Renal cortex interstitium (tissue), 11 donors: ENCODE measurements around the gene NOL3. TPM values are rescaled to one million over a fixed set of nuclear protein-coding genes. Genes with fewer than 3 reads are reported as not detected.

Source experiments
- DNase-seq, 11 donors: peaks; one replicate each; pipeline ENCODE4 v3.0.0-alpha.2; 2013; ENCODE audit warnings: low read depth in 9 of 11, low spot score in 4 of 11; ENCODE audit errors: extremely low read depth in 1 of 11
- polyA plus RNA-seq, 3 donors: library from polyadenylated mRNA; unstranded; fragments of 120-200 nt; gene quantifications; one replicate each; pipeline ENCODE4 v1.2.1, GENCODE V29; 2013; ENCODE audit not compliant: insufficient read length in 3 of 3

NOL3 gene
- polyA plus RNA-seq, 3 donors = 4.9 to 7.6 (median 6.1) TPM

GRCh38 chr16:67197704-67198103 lies 27.4 kb downstream of the NOL3 start:
- no peak for DNase-seq

DNA sequence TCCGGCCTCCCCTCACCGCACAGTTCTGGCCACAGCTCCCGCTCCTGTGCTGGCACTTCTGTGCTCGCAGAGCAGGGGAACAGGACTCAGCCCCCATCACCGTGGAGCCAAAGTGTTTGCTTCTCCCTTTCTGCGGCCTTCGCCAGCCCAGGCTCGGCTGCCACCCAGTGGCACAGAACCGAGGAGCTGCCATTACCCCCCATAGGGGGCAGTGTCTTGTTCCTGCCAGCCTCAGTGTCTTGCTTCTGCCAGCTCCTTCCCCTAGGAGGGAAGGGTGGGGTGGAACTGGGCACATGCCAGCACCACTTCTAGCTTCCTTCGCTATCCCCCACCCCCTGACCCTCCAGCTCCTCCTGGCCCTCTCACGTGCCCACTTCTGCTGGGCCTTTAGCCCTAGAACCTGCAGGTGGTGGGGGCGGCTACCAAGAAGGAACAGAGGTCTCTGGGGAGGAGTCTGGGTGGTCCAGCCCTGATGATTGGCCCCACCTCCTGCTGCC lies 27.9 kb downstream of the NOL3 start:
- no peak for DNase-seq

DNA sequence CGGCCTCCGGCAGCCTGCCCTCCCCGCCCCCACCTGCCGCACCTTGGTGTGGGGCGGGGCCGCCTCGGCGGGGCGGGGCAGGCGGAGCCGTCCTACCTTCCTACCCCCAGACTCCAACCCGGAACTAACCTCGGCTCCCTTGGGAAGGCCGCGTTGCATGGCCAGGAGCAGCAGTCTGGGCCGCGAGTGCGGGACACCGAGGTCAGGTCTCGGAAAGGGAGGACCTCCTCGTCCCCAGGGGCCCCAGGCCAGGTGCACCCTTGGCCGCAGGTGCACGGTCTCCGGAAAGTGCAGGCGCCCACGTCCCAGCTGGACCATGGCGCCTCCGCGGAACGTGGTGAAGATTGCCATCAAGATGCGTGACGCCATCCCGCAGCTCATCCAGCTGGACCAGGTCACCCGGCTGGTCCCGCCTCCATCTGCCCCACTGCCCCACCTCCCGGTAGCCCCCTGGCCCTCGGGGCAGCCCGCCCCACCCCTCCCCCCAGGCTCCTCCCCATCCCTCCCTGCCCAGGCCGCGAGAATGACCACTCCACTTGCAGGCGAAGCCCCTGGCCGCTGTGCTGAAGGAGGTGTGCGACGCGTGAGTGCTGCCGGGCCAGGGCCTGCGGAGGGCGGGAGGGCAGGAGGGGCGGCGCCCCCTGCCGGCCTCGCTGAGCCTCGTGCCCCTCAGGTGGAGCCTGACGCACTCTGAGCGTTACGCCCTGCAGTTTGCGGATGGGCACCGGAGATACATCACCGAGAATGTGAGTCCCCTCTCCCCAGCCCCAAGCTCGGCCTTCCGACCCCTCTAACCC lies 28.9 kb downstream of the NOL3 start, which contains the start of gene ELMO3:
TSS of gene ELMO3 (plus strand) at position 121 of the 797 bp plus-strand sequence. CDS start at position 317, 196 bp downstream.
- DNase-seq = no peak

DNA sequence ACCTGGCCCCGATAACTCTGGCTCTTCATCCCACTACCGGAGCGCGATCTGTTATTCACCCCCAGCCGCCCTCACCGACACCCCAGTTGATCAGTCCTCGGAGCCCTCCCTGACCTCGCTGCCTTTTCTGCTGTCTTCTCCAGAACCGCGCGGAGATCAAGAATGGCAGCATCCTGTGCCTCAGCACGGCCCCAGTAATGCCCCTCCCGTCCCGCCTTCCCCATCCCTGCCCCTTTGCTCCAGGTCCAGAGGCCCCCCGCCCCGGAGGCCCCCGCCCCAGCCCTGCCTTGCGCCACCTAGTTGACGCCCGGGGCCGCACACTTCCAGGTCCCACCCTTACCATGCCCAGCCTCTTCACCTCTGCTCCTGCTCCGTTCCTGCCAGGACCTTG lies 29.5 kb downstream of the NOL3 start:
- DNase-seq = no peak

DNA sequence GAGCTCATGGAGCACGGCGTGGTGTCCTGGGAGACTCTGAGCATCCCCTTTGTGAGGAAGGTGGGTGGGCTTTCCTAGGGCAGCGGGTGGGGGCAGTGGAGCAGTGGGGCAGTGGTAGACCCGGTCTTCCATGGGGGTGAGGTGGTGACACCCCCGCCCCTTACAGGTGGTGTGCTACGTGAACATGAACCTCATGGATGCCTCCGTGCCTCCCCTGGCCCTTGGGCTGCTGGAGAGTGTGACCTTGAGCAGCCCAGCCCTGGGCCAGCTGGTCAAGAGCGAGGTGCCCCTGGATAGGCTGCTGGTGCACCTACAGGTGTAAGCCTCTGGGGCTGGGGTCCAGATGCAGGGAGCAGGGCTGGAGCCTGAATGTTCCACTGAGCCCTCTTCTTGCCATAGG lies 30.2 kb downstream of the NOL3 start:
- no peak for DNase-seq

DNA sequence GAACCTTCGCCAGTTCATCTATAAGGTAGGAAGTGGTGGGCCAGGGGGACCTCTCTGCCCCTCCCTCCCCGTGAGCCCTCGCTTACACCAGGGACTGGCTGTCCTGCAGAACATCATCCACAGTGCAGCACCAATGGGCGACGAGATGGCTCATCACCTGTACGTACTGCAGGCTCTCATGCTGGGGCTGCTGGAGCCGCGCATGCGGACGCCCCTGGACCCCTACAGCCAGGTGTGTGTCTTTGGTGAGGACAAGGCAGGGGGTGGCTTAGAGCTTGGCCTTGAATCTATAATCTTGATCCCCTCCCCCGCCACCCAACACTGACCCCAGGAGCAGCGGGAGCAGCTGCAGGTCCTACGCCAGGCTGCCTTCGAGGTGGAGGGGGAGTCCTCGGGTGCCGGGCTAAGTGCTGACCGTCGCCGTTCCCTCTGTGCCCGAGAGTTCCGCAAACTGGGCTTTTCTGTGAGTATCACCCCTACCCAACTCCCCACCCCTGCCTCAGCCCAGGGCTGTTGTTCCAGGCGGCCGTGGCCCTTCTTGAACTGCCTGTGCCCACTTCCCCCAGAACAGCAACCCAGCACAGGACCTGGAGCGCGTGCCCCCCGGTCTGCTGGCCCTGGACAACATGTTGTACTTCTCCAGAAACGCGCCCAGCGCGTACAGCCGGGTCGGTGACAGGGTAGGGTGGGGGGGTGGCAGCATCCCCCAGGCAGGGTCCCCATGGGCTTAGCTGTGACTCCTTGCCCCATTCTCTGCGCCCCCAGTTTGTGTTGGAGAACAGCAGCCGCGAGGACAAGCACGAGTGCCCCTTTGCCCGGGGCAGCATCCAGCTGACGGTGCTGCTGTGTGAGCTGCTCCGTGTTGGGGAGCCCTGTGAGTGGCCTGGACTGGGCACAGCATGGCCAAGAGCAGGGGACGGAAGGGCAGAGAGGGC lies 31.3 kb downstream of the NOL3 start:
- DNase-seq = no peak

DNA sequence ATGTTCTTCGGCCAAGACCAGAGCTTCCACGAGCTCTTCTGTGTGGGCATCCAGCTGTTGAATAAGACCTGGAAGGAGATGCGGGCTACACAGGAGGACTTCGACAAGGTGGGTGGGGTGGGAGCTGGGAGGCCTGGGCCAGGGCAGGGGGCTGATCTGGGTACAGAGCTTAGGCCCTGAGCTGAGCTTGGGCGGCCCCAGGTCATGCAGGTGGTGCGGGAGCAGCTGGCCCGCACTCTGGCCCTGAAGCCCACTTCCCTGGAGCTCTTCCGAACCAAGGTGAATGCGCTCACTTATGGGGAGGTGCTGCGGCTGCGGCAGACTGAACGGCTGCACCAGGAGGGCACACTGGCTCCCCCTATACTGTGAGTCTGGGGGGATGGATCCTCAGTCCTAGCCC lies 32.1 kb downstream of the NOL3 start:
- no peak for DNase-seq

GRCh38 chr16:67202956-67203493 lies 32.7 kb downstream of the NOL3 start:
- DNase-seq = no peak

DNA sequence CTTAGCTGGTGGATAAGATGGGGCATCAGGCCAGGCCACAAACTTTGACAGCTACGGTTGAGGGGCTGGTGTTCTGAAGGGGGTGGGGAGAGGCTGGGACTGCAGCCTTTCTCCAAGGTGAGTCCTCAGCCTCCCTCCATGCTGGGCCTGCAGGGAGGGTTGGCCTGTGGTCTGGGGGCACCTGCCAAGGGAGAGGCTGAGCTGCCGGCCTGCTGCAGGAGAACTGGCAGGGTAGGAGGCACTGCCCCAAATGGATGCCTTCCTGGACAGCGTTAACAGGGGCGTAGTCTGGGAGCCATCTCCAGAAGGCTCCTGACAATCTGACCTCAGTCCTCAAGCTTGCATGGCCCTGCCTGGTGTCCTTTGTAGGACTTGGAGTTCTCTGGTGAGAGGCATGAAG lies 33.7 kb downstream of the NOL3 start:
- DNase-seq = no peak

- DNase-seq = no peak
These were observed 35.9 kb downstream of the NOL3 start for GRCh38 chr16:67206129-67206837.

DNA sequence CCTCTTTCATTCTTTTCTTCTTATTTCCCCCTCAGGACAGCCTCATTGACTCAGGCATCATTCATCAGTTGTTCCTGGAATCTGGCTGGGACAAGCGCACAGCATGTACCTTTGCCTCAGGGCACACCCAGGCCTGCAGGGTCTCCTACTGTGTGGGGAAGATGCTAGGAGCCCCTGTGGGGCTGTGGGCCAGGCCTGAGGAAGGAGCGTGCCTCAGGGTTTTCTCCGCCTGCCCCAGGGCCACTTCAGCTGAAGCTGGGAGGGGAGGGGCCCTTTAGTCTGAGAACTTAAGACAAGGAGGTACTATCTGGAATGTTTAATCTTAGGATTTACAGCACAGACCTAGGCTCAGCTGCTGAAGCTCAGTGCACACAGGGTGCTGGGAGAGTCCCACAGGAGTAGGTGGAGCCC lies 36.5 kb downstream of the NOL3 start:
- no peak for DNase-seq

DNA sequence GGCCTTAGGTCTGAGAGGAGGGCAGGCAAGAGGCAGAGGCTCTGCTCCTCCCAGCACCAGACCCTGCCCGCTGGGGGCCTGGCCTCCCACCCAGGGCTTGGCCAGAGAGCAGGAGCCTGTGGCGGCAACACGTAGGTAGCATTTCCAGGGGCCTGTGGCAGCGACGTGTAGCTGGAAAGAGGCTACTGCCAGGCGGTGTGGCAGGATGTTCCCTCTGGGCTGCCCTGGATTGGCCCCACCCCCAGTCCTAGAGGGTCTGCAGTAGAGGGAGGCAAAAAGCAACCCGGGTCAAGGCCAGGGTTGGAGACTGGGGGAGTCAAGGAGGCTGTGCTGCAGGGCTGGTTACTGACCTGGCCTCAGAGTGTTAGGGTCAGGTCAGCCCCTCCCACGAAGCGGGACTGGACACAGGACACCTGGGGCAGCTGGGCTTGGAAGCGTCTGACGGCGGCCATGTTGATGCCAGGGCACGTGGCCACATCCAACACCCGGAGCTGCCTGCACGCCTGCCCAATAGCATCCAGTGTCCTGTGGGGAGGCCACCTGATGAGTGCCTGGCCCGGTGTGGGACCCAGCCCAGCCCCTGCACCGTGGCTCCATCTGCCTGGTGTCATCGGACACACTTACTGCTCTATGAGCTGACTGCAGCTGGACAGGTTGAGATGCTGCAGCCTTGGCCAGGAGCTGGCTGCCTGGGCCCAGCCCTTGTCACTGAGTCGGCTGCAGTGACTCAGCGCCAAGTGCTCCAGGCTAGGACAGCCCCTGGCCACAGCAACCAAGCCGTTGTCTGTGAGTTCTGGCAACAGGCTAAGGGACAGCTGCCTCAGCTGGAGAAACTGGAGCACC lies 37.1 kb downstream of the NOL3 start:
- DNase-seq = no peak

- no peak for DNase-seq
These were observed 38.0 kb downstream of the NOL3 start for GRCh38 chr16:67208154-67208896.

DNA sequence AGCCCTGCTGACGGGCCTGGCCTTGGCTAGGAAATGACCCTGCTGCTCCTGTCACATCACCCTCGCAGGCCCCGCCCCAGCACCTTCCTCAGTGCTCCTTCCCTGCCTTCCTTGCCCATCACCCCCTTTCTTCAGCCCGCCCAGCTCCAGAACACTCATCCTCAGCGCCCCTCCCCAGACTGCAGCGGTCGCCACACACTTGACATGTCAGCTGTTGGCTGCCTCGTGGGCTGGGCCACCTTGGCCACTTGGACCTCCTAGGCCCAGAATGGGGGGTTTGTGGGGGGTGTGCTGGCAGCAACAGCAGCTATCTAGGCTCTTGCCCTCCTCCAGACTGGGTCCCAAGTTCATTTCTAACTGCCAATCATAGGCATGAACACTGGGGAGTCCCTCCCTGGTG lies 39.2 kb downstream of the NOL3 start:
- no peak for DNase-seq

DNA sequence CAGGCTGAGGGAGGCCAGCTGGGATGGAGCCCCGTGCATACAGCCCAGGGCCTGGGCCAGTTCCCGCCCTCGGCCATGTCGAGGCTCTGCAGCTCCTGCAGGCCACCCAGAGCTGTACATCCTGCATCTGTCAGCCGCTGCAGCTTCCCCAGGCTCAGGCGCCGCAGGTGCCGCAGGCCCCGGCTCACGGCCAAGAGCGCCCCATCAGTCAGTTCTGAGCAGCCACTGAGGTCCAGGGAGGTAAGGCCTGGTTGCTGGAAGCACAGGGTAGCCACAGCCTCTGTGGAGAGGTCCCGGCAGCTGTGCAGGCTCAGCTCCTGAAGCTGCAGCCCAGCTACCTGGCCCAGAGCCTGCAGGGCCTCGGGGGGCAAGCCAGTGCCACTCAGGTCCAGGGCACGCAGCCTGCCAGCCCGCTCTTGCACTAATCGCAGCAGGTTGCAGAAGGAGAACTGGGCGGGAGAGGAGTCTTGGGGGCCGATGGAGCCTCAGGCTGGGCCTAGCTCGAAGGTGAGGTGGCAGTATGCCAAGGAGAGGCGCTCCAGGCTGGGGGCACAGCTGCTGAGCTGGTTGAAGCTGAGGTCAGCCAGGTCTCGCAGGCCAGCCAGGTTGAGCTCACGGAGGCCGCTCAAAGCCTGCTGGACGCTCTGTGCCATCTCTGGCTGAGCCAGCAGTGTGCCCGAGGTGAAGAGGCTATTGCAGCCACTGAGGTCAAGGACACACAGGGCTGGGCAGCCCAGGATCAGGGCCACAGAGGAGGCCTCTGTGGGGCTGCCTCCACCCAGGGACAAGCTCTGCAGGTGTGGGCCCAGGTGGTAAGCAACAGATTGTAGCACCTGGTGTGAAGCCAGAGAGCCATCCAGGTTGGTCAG lies 40.0 kb downstream of the NOL3 start:
- DNase-seq = no peak

GRCh38 chr16:67211674-67212073 lies 41.3 kb downstream of the NOL3 start:
- DNase-seq = no peak

GRCh38 chr16:67212766-67213165 lies 42.4 kb downstream of the NOL3 start:
- no peak for DNase-seq
